ENCODE data around the gene DDX49.
"Not testable (repeated sequence)": the region's sequence is repeated elsewhere in the genome, so short reads cannot be mapped to it uniquely, and the experiment has no call there.

The DDX49 gene

DNA sequence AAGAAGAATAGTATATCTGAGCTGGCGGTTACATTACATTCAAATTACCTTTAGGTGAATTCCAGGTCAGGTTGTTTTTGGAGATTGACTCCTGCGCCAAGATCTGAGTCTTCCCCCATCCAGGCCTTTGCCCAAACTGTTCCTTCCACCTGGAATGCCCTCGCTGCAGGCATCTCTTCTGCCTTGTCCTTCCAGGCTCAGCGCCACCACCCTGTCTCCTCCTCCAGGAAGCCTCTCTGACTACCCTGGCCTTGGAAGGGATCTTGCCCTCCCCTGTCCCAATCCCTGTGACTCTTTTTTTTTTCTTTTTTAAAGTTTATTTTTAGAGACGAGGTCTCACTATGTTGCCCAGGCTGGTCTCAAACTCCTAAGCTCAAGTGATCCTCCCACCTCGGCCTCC, 23.2 kb downstream of the DDX49 start:
- DNase-seq (ENCODE audit: low spot score) = no peak

DNA sequence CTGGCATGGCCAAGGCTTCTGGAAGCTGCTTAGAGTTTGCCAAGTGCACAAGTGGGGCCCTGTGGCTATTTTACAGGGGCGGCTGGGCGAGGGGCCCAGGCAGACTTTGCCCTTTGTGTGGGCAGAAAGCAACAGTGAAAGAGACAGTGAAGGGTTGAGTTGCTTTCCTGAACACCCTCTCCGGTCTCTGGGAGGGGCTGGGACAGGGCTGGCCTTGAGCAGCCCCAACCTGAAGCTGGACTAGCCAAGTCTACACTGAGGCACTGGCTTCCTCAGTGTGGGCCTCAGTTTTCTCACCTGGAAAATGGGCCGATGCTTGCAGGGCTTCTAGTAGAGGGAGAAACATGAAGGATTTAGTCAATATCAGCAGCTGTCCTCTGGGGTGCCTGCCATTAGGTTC, 23.9 kb downstream of the DDX49 start:
- DNase-seq (ENCODE audit: low spot score) = no peak

GRCh38 chr19:18945297-18945696, 25.8 kb downstream of the DDX49 start:
- no peak for DNase-seq (ENCODE audit: low spot score)

DNA sequence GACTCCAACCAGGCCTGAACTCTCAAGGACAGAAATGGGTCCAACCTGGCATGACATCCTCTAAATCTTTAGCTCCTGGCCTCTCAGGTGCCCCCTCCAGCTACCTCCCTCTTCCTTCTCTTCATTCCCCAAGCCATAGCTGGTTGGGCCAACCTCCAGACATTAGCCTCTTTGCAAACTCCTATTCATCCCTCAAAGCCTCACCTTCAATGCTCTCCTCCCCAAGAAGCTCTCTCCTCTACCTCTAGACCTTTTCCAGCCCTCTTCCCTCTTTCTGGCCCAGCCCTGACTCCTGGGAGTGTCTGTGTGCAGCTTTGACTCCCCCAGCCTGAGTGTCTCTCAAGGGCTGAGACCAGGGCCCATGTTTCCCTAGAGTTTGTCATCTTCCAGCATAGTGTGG, 26.8 kb downstream of the DDX49 start:
- DNase-seq (ENCODE audit: low spot score) = no peak

DNA sequence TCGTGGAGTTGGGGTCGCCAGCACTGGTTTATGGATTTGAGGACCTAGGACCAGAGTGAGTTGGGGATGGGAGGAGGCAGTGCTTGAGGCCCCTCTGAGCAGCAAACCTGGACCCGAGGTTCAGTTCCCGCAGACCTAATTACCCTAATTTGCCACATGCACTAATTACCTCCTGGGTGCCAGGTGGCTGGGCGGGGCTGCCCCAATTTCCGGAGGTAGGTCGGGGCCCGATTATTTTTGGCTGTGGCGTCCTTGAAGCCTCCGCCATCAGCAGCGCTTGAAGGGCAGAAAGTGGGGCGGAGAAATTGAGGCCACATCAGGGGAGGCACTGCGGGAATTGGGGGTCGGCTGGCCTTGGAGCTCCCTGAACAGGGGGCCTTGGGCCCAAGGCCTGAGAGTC, 27.4 kb downstream of the DDX49 start:
- no peak for DNase-seq (ENCODE audit: low spot score)

DNA sequence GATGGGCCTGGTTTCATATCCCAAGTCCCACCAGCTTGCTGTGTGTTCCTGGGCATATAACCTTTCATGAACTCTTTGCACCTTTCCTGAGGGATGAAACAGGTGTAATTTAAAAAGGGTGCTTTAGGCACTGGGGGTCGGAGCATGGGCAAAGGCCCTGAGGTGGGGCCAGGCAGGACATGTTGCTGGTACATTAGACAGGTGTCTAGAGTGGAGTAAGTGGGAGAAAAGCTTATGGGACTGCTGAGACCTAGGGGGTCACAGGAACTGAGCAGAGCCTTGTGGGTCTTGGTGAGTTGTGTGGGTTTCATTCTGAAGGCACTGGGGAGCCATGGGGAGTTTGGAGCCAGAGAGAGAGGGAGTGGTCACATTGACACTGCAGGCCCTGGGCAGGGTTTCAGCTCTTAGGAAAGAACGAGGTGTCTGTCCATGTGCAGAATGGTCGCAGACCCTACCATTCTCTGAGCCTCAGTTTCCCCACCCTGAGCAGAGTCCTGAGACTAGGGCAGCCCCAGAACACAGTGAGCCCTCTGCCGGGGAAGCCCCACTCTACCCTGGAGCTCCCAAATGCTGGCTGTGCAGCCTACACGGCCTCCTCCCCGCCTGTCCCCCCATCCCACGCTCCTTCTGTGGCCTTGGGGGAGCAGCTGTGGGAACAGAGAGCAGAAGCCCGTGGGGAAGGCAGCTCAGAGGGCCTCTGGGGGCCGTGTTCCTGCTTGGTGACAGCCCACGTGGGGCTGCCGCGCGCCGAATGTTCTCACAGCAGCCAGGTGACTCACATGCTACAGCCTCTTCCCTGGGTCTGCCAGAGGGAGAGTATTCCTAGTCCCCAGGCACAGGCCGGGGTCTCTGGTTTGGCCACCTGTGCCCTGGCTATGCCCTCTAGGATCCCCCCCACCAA, 28.8 kb downstream of the DDX49 start:
- DNase-seq (ENCODE audit: low spot score) = no peak

DNA sequence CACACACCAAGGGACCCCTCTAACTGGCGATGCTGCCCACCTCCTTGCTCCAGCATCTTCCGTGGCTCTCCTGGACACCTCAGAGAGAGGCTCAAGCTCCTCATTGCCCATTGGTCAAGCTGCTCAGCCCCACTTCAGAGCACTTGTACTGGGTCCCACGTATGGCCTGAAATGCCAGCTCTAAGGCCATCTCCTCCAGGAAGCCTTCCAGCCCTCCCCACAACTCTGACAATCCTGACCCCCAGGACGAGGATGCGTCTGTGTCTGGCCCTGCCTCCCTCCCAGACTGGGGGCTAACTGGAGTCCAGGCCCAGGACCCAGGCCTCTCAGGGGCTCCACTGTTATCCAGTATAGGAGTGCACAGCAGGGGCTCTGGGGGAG, 29.5 kb downstream of the DDX49 start:
- DNase-seq (ENCODE audit: low spot score) = no peak

- no peak for DNase-seq (ENCODE audit: low spot score)
Observed at GRCh38 chr19:18949858-18950257, 30.3 kb downstream of the DDX49 start.

DNA sequence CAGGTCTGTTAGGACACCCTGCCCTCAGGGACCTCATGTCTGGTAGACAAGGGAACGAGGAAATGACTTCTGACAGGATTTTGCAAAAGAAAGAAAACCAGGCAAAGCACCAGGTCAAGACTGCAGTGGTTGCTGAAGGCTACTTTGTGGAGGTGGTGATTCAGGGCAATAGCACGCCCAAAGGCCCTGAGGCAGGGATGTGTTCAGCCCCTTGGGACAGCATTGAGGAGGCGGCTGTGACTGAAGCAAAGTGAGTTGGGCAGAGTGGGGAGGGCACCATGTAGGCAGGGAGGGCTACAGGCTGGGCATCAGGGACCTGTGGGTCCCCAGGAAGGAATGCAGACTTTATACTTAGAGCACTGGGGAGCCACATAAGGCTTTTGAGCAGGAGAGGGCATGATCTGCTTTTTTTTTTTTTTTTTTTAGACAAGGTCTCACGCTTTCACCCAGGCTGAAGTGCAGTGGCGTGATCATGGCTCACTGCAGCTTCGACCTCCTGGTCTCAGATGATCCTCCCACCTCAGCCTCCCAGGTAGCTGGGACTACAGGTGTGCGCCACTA, 32.3 kb downstream of the DDX49 start:
- DNase-seq (ENCODE audit: low spot score) = peak; percentile 33

DNA sequence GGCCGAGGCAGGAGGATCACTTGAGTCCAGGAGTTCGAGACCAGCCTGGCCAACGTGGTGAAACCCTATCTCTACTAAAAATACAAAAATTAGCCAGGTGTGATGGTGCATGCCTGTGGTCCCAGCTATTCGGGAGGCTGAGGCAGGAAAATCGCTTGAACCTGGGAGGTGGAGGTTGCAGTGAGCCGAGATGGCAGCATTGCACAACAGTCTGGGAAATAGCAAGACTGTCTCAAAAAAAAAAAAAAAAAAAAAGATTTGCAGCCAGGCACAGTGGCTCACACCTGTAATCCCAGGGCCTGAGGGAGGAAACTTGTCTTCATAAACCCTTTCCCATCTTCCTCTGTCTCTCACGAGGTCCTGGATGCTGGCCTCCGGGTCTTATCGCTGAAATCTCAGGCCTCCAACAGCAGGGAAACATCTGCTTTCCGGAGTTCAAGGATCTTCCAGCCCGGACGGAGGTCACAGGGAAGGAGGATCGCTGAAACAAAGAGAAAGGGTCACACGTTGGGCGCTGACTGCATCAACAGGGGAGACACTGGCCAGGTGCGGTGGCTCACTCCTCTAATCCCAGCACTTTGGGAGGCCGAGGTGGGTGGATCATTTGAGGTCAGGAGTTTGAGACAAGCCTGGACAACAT, 33.0 kb downstream of the DDX49 start:
- not testable (repeated sequence) for DNase-seq (ENCODE audit: low spot score)

DNA sequence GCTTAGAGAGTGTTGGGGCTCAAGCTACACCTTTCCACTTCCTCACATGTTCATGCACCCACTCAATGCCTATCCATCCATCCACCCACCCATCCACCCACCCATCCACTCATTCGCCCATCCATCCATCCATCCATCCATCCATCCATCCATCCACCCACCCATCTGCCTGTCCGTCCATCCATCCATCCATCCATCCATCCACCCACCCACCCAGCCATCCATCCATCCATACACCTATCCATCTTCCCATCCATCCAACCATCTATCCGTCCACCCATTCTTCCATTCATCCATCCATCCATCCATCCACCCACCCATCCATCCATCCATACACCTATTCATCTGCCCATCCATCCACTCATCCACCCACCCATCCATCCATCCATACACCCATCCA, 34.6 kb downstream of the DDX49 start:
- DNase-seq (ENCODE audit: low spot score) = no peak

GRCh38 chr19:18955042-18955441, 35.5 kb downstream of the DDX49 start:
- DNase-seq (ENCODE audit: low spot score) = no peak

DNA sequence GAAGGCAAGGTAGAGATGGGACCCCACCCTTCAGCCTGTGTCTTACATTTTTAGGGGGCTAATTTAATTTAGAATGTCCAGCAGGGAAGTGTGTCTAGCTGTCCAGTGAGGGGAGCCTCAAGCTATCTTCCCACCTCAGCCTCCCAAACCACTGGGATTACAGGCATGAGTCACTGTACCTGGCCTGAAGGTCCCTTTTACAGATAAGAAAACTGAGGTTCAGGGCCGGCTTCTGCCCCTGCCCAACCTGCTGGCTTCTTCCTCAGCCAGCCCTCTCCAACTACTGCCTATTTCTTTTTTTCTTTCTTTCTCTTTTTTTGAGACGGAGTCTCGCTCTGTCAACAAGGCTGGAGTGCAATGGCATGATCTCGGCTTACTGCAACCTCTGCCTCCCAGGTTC, 40.9 kb downstream of the DDX49 start:
- DNase-seq (ENCODE audit: low spot score) = no peak

DNA sequence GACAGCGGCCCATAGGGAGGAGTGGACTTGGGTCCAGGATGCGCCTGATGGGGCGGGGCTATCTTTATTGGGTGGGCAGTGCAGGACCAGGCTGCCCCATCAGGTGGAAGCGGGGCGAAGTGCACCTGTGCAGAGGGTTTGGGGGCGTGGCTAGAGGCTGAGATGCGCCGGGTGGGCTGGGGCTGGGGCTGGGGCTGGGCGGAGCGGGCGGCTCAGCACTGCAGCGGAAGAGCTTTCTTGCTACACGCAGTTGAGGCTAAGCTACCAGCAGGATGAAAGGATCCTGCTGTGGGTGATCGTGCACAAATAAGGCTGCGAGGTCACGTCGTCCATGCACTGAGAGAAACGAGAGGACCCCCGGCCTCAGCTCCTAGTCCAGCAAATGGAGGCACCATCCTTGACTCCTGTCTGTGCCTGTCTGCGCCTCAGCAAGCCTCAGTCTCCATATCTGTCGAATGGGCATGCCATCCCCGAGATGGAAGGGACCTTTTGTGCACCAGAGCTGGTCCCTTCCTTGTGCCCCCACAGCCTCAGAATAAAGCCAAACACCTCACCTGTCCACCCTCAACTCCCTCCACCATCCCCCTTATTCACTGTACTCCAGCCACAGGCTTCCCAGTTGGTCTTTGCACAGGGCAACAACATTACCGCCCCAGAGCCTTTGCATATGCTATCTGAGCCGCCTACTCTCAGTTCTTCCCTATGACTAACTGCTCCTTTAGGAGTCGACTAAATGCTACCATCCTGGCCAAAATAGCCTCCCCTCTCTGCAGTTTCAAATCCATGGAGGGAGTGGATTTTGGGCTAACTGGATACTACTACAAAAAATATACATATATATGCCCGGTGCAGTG, 42.5 kb downstream of the DDX49 start:
- DNase-seq (ENCODE audit: low spot score) = no peak

GRCh38 chr19:18964121-18964520, 44.6 kb downstream of the DDX49 start:
- no peak for DNase-seq (ENCODE audit: low spot score)

- no peak for DNase-seq (ENCODE audit: low spot score)
Observed at GRCh38 chr19:18966307-18966706, 46.8 kb downstream of the DDX49 start.

GRCh38 chr19:18967358-18968146, 48.0 kb downstream of the DDX49 start:
- no peak for DNase-seq (ENCODE audit: low spot score)

DNA sequence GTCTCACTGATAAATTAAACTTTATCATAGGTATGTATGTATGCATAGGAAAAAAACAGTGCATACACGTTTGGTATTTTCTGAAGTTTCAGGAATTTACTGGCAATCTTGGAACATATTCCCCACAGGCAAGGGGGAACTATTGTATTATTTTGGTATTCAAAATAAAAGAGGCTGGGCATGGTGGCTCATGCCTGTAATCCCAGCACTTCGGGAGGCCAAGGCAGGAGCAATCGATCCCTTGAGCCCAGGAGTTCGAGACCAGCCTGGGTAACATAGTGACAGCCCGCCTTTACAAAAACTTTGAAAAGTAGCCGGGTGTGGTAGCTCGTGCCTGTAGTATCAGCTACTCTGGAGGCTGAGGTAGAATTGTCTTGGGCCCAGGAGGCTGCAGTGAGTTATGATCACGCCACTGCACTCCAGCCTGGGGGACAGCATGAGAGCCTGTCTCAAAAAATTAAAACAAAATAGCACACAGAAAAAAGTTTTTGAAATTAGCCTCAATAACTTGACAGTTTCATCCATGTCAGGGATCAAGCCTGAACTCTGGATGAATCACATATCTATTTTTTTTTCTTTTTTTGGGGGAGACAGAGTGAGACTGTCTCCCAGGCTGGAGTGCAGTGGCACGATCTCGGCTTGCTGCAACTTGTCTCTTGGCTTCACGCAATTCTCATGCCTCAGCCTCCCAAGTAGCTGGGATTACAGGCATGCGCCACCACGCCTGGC, 50.6 kb downstream of the DDX49 start:
- DNase-seq (ENCODE audit: low spot score) = no peak

DNA sequence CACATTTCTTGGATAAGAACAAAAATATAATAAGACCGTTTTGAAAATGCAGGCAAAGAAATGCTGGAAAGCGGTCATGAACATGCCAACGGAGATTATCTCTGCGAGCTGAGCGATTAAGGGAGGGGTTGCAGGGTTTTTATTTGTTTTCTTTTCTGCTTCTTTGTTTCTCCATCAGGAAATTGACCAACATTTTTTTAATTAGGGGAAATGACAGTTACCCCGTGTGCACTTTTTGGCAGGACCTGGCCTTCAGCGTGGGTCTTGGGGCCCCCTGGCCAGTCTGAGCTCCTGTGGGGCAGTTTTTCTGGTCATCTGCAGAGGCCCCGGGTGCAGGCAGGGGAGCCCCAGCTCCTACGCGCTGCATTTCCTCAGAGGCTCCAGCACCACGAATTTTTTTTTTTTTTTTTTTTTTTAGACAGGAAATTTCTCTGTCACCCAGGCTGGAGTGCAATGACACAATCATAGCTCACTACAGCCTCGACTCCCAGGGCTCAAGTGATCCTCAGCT, 52.8 kb downstream of the DDX49 start:
- no peak for DNase-seq (ENCODE audit: low spot score)

DNA sequence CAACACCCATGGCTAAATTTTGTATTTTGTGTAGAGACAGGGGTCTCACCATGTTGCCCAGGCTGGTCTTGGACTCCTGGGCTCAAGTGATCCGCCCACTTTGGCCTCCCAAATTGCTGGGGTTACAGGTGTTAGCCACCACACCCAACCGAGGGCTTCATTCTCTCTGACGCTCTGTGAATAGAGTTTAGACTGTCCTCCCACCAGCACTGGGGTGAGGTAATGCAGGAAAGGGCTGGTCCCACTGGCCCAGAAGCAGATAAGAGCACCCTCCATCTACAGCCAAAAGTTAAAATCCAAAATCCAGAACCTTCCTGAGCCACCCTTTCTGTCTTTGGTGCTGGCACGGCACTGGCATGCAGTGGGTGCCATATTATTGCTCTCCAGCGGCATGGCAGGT, 53.3 kb downstream of the DDX49 start:
- no peak for DNase-seq (ENCODE audit: low spot score)

DNA sequence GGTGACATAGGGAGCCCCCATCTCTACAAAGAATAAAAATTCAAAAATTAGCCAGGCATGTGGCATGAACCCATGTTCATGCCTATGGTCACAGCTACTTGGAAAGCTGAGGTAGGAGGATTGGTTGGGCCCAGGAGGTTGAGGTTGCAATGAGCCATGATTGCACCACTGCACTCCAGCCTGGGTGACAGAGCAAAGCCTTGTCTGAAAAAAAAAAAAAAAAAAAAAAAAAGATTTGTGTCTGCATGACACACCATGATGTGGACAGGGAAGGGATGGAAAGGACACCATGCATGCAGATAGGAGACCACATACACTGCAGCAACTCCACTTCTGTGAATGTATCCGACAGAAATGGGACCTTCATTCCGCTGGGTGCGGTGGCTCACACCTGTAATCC, 55.5 kb downstream of the DDX49 start:
- DNase-seq (ENCODE audit: low spot score) = no peak

Measured in COLO829 (cell line).